GM21360 (cell line): Measurements from ENCODE around the gene PLPPR3.
"Not testable (repeated sequence)": the region's sequence is repeated elsewhere in the genome, so short reads cannot be mapped to it uniquely, and the experiment has no call there.

Experiments
- ATAC-seq: cut with Tn5 transposase; IDR thresholded peaks from one replicate; pipeline ENCODE4 v1.9.1; 2021; ENCODE audit warnings: mild to moderate bottlenecking, moderate library complexity; ENCODE audit not compliant: unreplicated experiment

PLPPR3 gene

GRCh38 chr19:829129-829758 lies 7.5 kb upstream of the PLPPR3 start:
- no peak for ATAC-seq

GRCh38 chr19:827710-828321 lies 6.1 kb upstream of the PLPPR3 start, which contains the start of gene AZU1:
TSS of gene AZU1 (plus strand) at chr19:827837. CDS start at chr19:827847, 10 bp downstream.
- no peak for ATAC-seq

DNA sequence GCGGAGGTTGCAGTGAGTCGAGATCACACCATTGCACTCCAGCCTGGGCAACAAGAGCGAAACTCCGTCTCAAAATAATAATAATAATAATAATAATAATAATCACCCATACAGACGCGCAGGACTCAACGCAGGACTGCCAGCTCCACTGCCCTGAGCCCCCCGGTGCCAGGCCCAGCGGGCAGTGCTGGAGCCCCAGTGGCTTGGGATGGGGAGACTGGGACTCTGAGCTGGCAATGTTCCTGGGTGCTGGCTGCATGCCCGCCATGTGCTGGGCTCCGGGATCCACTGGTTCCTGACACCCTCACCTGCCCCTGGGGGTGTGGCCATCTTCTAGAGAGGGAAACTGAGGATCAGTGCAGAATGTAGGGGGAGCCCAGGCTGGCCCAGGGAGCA lies 5.6 kb upstream of the PLPPR3 start:
- no peak for ATAC-seq

- no peak for ATAC-seq
Observed at GRCh38 chr19:825897-826644, 4.3 kb upstream of the PLPPR3 start.

DNA sequence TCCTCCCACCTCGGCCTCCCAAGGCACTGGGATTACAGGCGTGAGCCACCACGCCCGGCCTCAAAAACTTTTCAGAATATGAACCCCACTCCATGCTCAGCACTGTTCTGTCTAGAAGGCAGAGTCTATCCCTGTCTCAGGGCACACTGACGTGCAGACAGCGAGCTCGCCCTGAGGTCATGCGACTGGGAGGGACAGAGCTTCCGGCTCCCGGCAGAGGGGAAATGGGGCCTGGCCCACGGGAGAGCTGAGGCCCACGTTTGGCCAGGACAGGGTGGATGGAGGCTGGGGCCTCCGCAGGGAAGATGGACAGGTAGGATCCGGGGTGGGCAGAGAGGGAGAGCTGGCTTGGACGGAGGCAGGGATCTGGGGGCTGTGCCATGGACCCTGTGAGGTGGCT lies 3.1 kb upstream of the PLPPR3 start:
- no peak for ATAC-seq

GRCh38 chr19:823565-824121 lies 1.9 kb upstream of the PLPPR3 start:
- ATAC-seq = no peak

- no peak for ATAC-seq
Observed at GRCh38 chr19:821231-821824, 427 bp downstream of the PLPPR3 start.

DNA sequence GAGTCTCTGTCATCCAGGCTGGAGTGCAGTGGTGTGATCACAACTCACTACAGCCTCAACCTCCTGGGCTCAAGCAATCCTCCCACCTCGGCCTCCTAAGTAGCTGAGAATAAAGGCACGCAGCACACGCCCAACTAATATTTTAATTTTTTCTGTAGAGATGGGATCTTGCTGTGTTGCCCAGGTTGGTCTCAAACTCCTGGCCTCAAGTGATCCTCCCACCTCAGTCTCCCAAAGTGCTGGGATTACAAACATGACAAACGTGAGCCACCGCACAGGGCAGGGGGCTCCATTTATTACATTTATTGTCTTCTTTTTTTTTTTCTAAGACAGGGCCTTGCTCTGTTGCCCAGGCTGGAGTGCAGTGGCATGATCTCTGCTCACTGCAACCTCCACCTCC lies 1.5 kb downstream of the PLPPR3 start:
- ATAC-seq = not testable (repeated sequence)

DNA sequence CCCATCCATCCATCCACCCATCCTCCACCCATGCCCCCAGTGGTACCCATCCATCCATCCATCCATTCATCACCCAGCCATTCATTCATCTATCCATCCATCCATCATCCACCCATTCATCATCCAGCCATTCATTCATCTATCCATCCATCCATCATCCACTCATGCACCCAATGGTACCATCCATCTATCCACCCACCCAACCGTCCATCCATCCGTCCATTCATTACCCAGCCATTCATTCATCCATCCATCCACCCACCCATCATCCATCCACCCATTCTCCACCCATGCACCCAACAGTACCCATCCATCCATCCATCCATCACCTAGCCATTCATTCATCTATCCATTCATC lies 5.3 kb downstream of the PLPPR3 start:
- ATAC-seq = no peak

DNA sequence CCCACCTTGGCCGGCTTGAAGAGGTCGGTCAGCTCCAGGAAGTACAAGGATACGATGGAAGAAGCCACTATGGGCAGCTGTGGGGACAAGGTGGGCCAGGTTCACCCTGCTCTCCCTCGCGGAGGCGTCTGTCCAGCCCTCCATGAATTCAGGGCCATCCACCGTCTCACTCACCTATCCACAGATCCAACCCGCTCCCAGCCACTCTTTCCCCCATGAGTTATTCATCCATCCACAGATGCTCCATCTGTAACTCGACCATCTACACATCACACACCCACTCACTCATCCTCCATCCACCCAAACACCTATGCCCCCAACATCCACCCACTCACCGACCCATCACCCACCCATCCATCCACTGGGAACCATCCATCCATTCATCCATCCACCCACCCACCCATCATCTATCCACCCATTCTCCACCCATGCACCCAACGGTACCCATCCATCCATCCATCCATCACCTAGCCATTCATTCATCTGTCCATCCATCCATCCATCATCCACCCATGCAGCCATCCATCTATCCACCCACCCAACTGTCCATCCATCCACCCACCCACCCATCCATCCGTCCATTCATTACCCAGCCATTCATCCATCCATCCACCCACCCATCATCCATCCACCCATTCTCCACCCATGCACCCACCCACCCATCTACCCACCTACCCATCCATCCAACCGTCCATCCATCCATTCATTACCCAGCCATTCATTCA lies 5.8 kb downstream of the PLPPR3 start:
- ATAC-seq = no peak

DNA sequence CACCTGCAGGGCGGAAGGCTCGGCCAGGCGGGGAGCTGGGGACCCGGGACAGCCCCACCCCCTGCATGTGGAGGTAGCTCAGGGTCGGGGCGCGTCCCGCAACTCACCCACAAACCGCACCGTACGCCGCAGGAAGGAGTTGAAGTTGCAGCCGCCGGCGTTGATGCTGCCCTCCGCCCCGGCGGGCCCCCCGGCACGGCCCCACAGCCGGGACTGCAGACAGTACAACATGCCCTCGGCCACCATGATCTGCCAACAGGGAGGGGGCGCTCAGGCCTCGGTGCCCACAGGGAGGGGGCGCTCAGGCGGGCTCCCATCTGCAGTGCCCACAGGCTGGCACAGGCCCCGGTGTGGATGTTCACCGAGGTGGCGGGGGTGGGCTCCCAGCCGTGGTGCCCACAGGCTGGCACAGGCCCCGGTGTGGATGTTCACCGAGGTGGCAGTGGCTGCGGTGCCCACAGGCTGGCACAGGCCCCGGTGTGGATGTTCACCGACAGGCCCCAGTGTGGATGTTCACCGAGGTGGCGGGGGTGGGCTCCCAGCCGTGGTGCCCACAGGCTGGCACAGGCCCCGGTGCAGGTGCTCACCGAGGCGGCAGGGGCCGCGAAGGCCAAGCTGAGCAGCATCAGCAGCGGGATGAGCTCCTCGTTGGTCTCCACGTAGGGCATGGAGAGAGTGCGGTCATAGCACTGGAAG lies 6.5 kb downstream of the PLPPR3 start:
- no peak for ATAC-seq

- no peak for ATAC-seq
Observed at GRCh38 chr19:814152-815078, 7.3 kb downstream of the PLPPR3 start.

- ATAC-seq = no peak
Observed at GRCh38 chr19:813219-814151, 8.3 kb downstream of the PLPPR3 start.

DNA sequence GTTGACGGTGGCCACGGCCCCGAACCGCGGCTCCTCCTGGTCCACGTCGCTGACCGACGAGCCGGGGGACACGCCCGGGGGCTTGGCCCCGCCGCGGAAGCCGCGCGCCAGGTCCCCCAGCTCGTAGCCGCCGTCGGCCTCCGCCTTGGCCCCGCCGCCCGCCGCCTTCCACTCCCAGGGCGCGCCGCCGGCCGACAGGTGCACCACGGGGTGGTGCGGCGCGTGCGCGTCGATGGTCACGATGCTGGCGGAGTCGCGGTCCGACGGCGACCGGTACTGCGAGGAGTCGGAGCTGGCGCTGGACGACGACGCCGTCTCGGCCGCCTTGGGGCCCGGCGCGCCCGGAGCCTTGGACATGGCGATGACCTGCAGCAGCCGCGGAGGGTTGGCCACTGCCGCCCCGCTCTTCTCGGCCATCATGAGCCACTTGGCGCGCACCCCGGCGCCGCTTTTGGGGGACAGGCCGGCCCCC lies 9.0 kb downstream of the PLPPR3 start:
- no peak for ATAC-seq

GRCh38 chr19:812049-812746 lies 9.6 kb downstream of the PLPPR3 start:
- ATAC-seq = no peak

- ATAC-seq = no peak
Observed at GRCh38 chr19:811506-812048, 10.2 kb downstream of the PLPPR3 start.

DNA sequence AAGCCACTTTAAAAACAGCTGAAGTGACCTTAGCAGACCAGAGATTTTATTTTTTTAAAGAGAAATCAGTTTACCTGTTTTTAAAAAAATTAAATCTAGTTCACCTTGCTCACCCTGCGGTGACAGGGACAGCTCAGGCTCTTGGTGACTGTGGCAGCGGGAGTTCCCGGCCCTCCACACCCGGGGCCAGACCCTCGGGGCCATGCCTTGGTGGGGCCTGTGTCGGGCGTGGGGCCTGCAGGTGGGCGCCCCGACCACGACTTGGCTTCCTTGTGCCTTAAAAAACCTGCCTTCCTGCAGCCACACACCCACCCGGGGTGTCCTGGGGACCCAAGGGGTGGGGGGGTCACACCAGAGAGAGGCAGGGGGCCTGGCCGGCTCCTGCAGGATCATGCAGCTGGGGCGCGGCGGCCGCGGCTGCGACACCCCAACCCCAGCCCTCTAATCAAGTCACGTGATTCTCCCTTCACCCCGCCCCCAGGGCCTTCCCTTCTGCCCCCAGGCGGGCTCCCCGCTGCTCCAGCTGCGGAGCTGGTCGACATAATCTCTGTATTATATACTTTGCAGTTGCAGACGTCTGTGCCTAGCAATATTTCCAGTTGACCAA lies 10.8 kb downstream of the PLPPR3 start:
- ATAC-seq = no peak
